Fibroblast of mammary gland (primary cell): ENCODE results near the gene TNS3.
A peak's percentile ranks its signal among the peaks of the same experiment; 100 is the strongest.

ENCODE experiments used
- DNase-seq: peaks from one replicate; pipeline ENCODE4 v3.0.0-alpha.2; 2010; ENCODE audit warnings: low read depth
- H3K4me3 ChIP-seq: 2 replicates; pipeline ENCODE4 v1.5.1; 2011; ENCODE audit warnings: low read depth, mild to moderate bottlenecking, low read length, moderate library complexity; ENCODE audit not compliant: control insufficient read depth
- TF ChIP-seq, protein P1 (sequence below): conservative IDR thresholded peaks from 2 replicates; pipeline ENCODE4 v1.5.1; 2011; ENCODE audit warnings: low read depth, low read length, inconsistent platforms; ENCODE audit not compliant: control insufficient read depth, insufficient read depth

Gene TNS3

GRCh38 chr7:47231627-47232026, 350.3 kb downstream of the TNS3 start:
- TF ChIP-seq, protein P1, sequence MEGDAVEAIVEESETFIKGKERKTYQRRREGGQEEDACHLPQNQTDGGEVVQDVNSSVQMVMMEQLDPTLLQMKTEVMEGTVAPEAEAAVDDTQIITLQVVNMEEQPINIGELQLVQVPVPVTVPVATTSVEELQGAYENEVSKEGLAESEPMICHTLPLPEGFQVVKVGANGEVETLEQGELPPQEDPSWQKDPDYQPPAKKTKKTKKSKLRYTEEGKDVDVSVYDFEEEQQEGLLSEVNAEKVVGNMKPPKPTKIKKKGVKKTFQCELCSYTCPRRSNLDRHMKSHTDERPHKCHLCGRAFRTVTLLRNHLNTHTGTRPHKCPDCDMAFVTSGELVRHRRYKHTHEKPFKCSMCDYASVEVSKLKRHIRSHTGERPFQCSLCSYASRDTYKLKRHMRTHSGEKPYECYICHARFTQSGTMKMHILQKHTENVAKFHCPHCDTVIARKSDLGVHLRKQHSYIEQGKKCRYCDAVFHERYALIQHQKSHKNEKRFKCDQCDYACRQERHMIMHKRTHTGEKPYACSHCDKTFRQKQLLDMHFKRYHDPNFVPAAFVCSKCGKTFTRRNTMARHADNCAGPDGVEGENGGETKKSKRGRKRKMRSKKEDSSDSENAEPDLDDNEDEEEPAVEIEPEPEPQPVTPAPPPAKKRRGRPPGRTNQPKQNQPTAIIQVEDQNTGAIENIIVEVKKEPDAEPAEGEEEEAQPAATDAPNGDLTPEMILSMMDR = no peak
- no peak overlapping the region for H3K4me3 ChIP-seq
- no peak for DNase-seq

DNA sequence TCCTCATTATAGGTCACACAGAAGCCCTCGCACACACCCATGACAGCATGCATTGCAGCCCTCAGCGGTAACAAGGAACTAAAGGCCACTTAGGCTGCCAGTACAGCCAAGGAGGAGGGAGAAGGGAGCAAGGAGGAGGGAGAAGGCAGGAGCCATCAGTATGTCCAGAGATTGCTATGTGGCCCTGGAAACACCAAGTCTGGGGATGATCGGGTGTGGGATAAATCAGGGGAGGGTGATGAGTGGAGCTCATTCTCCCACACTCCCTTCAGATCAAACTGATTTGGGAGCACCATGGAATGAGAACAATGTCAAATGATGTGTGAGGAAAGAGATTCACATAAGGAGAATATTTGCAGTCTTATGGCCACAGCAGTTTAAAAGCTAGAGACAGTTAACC, 350.9 kb downstream of the TNS3 start:
- no peak overlapping the region for H3K4me3 ChIP-seq
- DNase-seq = no peak
- TF ChIP-seq, protein P1 = no peak

DNA sequence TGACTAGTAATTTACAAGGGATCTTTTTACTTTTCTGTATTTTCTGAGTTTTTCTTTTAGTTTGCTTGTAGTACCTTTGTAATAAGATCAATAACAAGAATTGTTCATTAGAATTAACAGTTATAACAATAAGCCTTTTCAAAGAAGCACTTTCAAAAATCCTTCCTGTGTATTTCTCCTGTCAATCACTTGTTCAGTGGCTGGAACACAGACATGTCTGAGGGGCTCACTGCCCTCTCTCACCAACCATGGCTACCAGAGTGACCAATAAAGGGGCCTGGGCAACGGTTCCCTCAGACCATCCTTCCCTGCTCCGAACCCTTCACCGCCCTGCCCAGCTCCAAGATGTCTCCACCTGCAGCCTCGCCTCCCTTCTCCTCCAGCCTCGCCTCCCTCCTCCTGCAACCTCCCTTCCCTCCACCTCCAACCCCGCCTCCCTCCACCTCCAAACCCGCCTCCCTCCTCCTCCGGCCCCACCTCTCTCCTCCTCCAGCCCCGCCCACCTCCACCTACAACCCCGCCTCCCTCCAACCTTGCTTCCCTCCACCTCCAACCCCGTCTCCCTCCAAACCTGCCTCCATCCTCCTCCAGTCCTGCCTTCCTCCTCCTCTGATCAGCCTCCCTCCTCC, 353.4 kb downstream of the TNS3 start:
- no peak for DNase-seq
- TF ChIP-seq, protein P1 = no peak
- H3K4me3 ChIP-seq = no peak overlapping the region

DNA sequence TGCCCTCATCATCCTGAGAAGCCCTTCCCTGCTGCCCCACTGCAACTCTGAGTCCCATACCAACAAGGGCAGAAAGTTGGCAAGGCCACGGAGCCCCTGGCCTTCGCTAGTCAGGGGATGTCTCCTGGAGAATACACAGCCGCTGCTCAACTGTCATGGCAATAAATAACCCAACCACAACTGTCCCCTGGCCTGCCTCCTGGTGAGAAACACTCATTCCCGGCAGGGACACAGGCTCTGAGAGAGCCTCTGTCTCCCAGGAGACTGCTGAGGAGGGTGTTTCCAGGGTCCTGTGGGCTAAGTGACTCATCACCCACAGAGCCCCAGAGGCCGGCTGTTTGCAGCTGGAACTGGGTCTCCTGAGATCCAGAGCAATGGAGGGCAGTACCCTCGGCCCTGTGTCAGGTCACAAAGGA, 354.1 kb downstream of the TNS3 start:
- H3K4me3 ChIP-seq = no peak overlapping the region
- DNase-seq = peak; percentile 75
- TF ChIP-seq, protein P1 = no peak

GRCh38 chr7:47226696-47227095, 355.2 kb downstream of the TNS3 start:
- no peak overlapping the region for H3K4me3 ChIP-seq
- no peak for DNase-seq
- TF ChIP-seq, protein P1 = no peak

GRCh38 chr7:47225387-47226131, 356.4 kb downstream of the TNS3 start:
- peak; percentile 34 for DNase-seq
- no peak overlapping the region for H3K4me3 ChIP-seq
- TF ChIP-seq, protein P1 = no peak
